SKM-1 treated with dmso at 0.1 percent for 144 hours (cell line): ENCODE results near the gene DOK7.
"Not testable (repeated sequence)": the region's sequence is repeated elsewhere in the genome, so short reads cannot be mapped to it uniquely, and the experiment has no call there.

ENCODE experiments used
- DNase-seq: peaks from one replicate; lab custom pipeline; 2025; ENCODE audit not compliant: unreplicated experiment; lab: John Stamatoyannopoulos, UW

The DOK7 gene

DNA sequence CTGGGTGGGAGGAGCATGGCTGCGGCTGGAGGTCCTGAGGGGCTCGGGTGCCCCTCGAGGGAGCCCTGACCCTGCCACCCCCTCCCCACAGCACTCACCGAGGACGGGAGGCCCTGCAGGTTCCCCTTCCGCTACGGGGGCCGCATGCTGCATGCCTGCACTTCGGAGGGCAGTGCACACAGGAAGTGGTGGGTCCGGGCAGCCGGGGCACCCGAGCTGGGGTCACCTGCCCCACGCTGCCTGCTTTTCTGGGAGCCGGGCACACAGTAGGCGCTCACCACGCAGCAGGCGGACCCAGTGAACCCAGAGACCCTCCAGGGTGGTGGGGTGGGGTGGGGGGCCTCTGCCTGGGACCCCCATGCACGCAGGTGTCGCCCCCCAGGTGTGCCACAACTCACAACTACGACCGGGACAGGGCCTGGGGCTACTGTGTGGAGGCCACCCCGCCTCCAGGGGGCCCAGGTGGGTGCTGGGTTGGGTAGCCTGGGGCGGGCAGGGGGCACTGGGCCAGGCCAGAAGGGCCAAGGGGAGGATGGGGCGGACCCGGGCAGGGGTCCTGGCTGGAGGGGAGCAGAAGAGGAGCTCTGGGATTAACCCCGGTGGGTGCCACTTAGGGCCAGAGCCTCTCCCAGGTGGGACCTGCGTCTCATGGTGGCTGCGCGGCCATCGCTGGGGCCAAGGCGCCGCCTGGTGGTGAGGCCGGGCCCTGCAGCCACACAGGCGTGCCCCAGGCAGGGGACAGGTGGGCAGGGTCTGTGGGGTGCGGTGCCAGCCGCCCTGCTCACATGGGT is 20.0 kb upstream of the DOK7 start:
- DNase-seq: peak; percentile 49

DNA sequence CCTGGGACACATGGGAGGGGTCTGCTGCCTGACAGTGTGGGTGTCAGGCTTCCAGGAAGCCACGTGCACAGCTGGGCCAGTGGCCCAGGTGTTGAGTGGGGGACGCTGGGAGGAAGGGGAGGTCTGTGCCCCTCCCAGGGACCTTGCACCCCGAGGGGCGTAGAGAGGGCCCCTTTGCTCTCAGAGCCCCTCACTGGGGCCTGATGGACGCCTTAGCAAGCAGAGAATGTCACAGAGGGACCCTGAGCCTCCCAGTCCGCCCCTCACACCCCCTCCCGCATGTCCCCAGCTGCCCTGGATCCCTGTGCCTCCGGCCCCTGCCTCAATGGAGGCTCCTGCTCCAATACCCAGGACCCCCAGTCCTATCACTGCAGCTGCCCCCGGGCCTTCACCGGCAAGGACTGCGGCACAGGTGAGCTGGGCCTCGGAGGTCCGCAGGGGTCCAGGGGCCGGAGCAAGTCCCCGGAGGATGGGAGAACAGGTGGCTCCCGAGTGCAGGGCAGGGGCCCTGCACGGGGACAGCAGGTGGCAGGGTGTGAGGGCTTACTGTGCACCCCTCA is 19.3 kb upstream of the DOK7 start:
- no peak for DNase-seq

DNA sequence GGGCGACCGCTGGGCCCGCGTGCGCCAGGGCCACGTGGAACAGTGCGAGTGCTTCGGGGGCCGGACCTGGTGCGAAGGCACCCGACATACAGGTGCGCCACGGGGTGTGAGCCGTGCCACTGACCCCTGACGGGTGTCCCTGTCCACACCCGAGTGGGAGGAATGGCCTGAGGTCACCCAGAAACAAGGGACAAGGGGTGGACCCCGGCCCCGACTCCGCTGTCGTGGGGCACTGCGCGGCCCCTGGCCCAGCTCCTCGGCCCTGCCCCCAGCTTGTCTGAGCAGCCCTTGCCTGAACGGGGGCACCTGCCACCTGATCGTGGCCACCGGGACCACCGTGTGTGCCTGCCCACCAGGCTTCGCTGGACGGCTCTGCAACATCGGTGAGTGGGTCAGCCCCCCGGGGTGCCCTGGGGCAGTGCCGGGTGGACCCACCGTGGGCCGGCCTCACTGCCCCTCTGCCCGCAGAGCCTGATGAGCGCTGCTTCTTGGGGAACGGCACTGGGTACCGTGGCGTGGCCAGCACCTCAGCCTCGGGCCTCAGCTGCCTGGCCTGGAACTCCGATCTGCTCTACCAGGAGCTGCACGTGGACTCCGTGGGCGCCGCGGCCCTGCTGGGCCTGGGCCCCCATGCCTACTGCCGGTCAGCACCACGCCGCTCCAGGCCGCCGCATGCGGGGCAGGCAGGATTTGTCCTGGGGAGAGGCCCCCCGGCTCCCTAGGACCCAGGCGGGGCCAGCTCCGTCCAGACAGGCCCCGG is 18.6 kb upstream of the DOK7 start:
- DNase-seq: no peak

DNA sequence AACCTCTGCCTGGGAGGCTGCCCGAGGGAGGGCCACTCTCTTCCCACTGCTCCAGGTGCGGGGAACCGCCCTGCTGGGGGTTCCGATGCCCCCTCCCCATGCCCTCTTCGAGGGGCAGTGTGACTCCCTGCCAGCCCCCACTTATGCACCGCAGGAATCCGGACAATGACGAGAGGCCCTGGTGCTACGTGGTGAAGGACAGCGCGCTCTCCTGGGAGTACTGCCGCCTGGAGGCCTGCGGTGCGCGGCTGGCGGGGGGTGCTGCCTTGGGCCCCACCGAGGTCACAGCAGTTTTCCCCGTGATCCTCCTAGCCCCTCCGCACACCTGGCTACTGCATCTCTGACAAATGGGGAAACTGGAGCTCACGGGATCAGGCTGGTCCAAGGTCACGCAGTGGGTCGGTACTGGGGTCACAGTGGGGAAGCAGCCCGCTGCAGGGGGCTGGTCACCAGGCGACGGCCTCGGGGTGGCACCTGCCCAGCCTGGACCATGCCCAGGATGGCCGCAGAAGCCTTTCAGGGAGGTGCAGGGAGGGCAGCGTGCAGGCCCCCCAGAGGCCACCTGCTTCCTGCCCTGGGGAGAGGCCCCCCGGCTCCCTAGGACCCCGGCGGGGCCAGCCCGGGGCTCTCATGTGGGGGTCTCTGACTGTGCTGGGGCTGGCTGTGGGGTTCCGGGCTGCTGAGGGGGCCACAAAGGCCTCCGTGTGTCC is 17.8 kb upstream of the DOK7 start:
- DNase-seq: no peak

DNA sequence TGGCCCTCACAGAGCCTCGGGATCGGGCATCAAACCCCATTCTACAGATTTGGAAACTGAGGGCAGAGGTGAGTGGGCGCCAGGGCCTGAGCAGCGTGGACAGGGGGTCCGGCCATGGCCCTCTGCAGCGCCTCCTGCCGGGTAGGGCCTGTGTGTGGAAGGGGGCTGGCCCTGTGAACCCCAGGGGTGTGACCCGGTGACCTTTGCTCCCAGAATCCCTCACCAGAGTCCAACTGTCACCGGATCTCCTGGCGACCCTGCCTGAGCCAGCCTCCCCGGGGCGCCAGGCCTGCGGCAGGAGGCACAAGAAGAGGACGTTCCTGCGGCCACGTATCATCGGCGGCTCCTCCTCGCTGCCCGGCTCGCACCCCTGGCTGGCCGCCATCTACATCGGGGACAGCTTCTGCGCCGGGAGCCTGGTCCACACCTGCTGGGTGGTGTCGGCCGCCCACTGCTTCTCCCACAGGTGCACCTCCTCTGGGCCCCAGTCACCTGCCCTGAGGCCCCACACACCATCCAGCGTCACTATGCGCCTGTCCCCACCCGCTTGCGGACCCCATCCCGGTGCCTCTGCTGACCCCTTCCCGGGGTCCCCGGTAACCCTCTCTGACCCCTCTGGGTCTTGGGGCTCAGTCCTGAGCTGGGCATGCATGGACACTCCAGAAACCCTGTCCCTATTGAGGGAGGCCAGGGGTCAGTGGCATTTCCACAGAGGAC is 17.1 kb upstream of the DOK7 start:
- DNase-seq: no peak

DNA sequence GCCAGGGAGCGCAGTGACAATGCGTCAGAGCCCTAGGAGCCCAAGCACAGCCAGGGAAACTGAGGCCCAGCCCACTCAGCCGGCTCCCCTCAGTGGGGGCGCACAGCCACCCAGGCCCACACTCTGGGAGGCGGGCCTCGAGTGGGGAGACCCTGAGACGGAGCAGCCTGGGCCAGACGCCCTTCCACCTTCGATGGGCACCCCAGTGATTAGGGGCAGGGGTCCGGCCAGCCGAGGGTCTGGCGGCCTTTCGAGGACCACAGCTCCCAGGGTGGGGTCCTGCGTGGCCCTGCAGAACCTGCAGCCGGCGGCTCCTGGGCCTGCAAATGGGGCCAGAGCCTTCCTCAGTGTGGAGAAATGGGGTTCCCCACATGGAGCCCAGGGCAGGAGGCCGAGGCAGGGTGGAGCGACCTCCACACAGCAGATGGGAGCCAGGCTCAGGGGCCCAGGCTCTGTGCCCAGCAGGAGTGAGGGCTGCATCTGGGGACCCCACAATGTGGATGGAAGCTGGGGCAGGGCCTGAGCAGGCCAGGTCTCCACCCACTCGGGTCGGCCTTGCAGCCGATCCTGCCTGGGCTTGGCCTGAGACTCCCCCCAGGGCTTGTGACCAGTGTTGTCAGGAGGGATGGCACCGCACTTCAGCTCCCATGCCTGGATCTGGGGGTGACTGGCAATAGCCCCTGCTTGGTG is 16.3 kb upstream of the DOK7 start:
- DNase-seq: no peak

DNA sequence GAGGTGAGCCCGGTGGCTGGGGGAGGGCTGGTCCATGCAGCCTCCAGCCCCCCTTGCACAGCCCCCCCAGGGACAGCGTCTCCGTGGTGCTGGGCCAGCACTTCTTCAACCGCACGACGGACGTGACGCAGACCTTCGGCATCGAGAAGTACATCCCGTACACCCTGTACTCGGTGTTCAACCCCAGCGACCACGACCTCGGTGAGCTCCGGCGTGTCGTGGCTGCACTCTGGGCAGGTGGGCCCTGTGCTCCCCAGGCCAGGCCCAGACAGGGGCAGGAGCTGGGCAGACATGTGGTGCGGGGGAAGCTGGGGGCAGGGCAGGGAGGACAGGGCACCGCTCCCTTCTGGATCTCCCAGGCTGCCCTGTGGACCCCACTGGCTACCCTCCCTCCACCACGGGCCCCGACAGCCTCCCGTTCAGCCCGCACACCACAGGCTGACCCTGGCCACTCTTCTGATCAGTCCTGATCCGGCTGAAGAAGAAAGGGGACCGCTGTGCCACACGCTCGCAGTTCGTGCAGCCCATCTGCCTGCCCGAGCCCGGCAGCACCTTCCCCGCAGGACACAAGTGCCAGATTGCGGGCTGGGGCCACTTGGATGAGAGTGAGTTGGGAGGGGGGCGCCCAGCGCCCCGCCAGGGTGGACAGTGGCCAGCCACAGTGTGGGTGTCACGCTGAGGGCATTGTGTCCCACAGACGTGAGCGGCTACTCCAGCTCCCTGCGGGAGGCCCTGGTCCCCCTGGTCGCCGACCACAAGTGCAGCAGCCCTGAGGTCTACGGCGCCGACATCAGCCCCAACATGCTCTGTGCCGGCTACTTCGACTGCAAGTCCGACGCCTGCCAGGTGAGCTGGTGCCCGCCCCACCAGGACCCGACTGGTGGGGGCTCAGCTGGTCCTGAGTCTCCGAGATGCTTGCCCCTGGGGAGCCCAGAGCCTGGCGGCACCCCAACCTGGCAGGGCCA is 15.4 kb upstream of the DOK7 start:
- no peak for DNase-seq

DNA sequence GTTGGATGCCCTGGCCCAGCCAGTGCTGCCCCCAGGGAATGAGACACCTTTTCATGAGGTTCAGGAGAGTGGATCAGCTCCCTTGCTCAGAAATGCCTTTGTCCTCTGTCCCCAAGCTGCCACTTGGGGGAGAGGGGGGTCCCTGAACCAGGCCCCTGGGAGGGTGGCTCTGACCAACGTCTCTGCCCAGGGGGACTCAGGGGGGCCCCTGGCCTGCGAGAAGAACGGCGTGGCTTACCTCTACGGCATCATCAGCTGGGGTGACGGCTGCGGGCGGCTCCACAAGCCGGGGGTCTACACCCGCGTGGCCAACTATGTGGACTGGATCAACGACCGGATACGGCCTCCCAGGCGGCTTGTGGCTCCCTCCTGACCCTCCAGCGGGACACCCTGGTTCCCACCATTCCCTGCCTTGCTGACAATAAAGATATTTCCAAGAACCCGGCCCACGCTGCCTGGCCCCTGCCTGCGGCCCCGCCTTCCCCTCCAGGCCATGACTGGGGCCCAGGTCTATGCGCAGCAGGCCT is 14.0 kb upstream of the DOK7 start:
- no peak for DNase-seq

DNA sequence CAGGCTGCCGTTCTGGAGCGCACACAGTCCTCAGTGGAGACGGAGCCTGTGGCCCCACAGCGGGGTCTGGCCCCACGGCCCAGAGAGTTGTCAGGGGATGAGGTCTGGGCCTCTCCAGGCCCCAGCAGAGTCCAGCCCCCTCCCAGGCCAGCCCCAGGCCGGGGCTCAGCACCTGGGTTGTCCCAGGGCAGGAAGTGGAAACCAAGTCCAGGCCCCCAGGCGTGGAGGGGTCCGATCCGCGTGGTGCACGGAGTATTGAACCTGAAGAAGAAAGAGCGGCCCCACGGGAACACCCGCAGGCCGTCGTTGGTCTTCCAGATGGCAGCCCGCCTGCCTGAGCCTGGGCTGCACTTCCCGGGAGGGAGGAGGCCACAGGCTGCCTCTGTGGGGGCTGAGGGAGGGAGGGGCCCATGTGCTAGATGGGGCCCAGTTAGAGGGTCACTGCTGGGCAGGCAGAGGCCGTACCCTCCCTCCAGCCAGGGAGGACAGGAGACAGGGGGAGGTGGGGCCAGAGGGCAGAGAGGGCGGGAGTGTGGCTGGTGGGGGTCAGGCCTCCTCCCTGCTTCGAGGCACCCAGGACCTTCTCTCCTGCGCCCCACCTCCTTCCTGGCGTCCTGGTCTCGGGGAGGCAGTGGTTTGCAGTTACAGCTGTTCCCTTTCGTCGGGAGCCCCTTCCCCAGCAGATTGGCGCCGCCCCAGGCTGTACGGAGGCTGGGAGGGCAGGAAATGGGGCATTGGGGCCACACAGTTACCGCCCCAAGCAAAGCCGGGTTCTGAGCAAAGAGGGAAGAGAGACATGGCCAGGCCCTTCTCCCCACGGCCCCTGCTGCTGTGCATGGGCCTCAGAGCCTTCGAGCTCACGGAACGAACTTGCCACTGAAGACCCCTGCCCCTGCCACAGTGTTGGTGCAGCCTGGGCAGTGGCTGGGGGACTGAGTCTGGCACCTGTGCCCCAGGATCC is 13.3 kb upstream of the DOK7 start:
- DNase-seq: no peak

DNA sequence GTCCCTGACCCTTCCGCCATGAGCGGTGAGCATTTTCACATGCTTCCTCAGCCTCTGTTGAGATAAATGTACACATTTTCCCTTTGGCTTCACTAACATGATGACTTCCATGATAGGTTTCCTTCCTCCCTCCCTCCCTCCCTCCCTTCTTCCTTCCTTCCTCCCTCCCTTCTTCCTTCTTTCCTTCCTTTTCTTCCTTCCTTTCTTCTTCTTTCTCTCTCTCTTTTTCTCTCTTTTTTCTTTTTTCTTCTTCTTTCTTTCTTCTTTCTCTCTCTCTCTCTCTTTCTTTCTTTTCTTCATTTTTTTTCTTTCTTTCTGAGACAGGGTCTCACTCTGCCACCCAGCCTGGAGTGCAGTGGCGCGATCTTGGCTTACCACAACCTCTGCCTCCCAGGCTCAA is 12.5 kb upstream of the DOK7 start:
- no peak for DNase-seq

DNA sequence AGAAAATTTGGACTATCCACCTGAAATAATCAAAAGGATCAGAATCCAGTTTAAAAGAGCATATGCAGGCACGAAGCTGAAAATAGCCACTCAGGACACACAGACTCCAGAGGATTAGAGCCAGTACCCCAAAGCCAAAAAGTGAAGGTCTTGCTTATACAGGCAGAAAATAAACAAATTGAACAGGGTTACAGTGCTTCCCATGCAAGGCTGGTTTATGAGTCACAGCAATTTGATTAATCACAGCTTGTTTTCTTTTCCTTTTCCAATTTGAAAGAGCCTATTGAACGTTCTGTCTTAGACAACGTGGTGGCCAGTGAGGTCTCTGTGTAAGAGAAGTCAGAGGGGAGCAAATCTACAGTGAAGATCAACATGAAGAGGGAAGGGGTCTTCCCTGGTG is 11.2 kb upstream of the DOK7 start:
- no peak for DNase-seq

DNA sequence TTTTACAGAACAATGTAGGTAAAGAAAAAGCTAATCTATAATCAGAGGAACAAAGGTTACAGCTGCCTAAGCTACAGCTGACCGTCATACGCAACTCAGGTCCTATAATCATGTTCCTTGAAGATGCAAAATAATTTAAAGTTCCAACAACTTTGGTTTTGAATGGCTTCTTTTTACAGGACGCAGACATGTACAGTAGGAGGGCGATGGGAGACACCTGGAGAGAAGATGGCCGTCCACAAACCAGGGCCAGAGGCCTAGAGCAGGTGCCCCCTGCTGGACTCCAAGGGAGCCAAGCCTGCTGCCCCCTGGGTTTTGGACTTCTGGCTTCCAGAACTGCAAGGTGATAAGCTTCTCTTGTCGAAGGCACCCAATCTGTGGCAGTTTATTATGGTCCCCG is 10.7 kb upstream of the DOK7 start:
- DNase-seq: peak; percentile 26

DNA sequence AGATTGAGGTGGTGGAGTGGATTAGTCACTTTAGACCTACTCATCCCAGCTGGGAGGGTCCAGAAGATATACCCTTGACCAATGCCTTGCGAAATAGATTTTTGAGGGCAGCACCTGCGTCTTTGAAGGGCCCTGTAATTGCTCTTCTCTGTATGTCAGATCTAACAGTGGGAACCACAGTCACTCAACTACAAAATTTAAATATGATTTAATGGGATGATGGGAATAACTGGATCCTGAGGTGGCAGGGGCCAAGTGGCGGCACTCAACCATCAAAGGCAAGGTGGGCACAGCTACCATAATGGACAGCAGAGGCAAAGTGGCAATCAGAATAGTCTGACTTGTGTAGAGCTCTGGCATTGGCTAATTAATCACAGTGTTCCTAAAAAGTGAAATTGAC is 7.5 kb upstream of the DOK7 start:
- DNase-seq: not testable (repeated sequence)

DNA sequence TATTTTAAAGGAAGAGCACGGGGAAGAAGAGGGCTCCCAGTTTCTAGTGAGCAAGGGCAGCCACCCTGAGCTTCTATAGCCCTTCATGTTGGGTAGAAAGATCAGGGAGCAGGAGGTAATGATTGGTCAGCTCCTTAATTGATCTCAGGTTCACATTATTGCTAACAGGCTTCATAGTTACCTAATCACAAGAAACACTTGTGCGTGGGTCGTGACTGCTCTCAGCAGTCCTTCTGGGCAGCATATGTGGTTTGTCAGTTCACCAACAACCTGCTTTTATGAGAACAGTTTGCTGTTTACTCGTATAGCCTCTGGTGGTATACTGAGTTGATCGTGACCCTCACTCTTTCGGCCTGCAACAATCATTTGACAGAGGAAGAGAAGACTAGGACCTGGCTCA is 4.7 kb upstream of the DOK7 start:
- DNase-seq: no peak

DNA sequence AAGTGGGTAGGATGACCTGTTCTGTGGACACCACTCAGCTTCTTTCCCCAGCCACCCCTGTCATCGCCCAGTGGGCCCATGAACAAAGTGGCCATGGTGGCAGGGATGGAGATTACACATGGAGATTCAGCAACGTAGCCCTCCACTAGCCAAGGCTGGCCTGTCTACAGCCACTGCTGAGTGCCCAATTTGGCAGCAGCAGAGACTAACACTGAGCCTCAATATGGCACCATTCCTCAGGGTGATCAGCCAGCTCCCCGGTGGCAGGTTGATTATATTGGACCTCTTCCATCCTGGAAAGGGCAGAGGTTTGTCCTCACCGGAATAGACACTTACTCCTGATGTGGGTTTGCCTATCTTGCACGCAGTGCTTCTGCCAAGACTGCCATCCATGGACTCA is 4.0 kb upstream of the DOK7 start:
- DNase-seq: not testable (repeated sequence)

DNA sequence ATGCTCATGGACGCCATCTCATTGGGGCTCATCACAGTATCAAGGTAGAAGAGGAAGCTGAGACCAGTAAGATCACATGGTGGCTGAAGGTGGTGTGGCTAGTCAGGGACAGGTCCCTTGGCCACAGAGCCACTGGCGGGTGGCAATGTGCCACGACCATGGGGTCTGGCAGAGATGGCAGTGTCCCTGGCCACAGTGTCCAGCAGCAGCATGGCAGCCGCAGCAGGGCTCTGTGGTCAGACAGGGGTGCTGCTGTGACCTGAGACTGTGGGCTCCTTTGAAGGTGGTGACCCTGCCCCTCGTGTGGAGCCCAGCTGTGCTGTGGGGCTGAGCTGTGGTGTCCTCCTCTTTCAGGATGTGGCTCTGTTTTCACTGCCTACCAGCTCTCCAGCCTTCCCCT is 2.2 kb upstream of the DOK7 start:
- DNase-seq: no peak

DNA sequence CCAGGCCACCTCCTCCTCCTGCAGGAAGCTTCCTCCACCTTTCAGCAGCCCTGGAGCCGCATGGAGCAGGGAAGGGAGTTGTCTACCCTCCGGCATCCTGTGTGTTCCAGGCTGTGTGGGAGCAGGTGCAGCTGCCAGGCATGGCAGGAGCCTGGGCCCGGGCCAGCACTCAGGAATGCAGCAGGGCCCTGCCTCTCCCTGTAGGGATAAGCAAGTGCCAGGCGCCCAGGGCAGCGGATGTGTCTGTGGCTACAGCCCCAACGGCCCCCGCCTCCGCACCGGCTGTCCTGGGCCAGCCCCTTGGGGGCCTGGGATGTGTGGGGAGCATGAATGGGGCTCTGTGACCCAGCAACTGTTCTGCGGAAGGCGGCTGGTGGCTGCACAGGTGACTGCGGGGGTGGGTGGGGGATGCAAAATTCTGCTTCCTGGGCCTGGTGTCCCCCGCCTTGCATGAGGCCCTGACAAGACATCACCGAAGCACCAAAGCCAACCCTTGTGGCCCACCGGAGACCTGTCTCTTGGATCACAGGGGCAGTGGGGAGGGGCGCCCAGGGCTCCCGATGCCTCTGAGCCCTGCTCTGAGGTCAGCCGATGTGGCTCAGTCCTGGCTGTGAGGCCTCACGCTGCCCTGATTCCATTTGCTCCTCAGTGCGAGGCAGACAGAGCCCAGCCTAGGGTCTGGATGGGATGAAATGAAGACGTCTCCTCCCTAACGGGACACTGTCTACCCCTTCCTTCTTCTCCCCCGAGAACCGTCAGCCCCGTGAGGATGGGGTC is 1.4 kb upstream of the DOK7 start:
- DNase-seq: no peak
